IMR-90 (cell line): ENCODE data around the gene GAL3ST2. TPM values are rescaled to one million over a fixed set of nuclear protein-coding genes. Genes with fewer than 3 reads are reported as not detected.

Source experiments
- ATAC-seq: fragments of 200-7000 bp; cut with Tn5 transposase; 2 replicates; pipeline ENCODE4 v1.9.1; 2020; ENCODE audit warnings: low read depth, mild to moderate bottlenecking, moderate library complexity
- BruUV-seq: library from RNA; stranded (reverse); fragments of 400-500 nt; replicated peaks from 2 replicates; lab custom pipeline; 2021; lab: Mats Ljungman, UMichigan
- CTCF ChIA-PET: fragments of 300-600 bp; formaldehyde crosslinking; extraction: SDS; loops from one replicate; lab custom pipeline; 2021; ENCODE audit warnings: antibody characterized with exemption; lab: Yijun Ruan, JAX
- POLR2A ChIA-PET: fragments of 300-600 bp; sonication (Branson Sonifier 250); formaldehyde crosslinking; loops from one replicate; lab custom pipeline; 2022; ENCODE audit warnings: antibody characterized with exemption; ENCODE audit not compliant: unreplicated experiment; lab: Charles Lee
- DNase-seq: peaks from one replicate; pipeline ENCODE4 v3.0.0; 2013
- H2AFZ ChIP-seq: replicated peaks from 2 replicates; pipeline ENCODE3; 2013; ENCODE audit warnings: low read length, mild to moderate bottlenecking; ENCODE audit not compliant: poor library complexity
- H2AK5ac ChIP-seq: 2 replicates; pipeline ENCODE4 v1.6.1; 2013; ENCODE audit warnings: low read depth, low read length, inconsistent platforms
- H2AK9ac ChIP-seq: replicated peaks from 2 replicates; pipeline ENCODE3; 2013; ENCODE audit warnings: mild to moderate bottlenecking, low read depth, low read length, moderate library complexity; ENCODE audit not compliant: poor library complexity
- H2BK120ac ChIP-seq: 2 replicates; pipeline ENCODE4 v1.6.1; 2013; ENCODE audit warnings: low read depth, low read length, inconsistent platforms
- H2BK15ac ChIP-seq: 3 replicates; pipeline ENCODE4 v1.6.1; 2013; ENCODE audit warnings: low read depth, low read length, inconsistent platforms
- H2BK20ac ChIP-seq: 2 replicates; pipeline ENCODE4 v1.6.1; 2013; ENCODE audit warnings: low read depth, mild to moderate bottlenecking, inconsistent platforms, low read length, moderate library complexity
- H2BK5ac ChIP-seq: 2 replicates; pipeline ENCODE4 v1.6.1; 2013; ENCODE audit warnings: mild to moderate bottlenecking, low read depth, low read length, inconsistent platforms; ENCODE audit not compliant: poor library complexity, severe bottlenecking
- H3K14ac ChIP-seq: replicated peaks from 2 replicates; pipeline ENCODE4 v1.6.1; 2013; ENCODE audit warnings: low read depth, low read length, inconsistent platforms
- H3K18ac ChIP-seq: 2 replicates; pipeline ENCODE4 v1.6.1; 2013; ENCODE audit warnings: low read depth, low read length, control low read depth
- H3K23ac ChIP-seq: 2 replicates; pipeline ENCODE4 v1.6.1; 2013; ENCODE audit warnings: low read depth, low read length, inconsistent platforms
- H3K27ac ChIP-seq: 2 replicates; pipeline ENCODE4 v1.5.1; 2013; ENCODE audit warnings: mild to moderate bottlenecking, control low read depth, low read length; ENCODE audit not compliant: insufficient read depth
- H3K27me3 ChIP-seq: 2 replicates; pipeline ENCODE4 v1.6.1; 2013; ENCODE audit warnings: low read length; ENCODE audit not compliant: control insufficient read depth, insufficient read depth
- H3K36me3 ChIP-seq: 2 replicates; pipeline ENCODE4 v1.6.1; 2013; ENCODE audit warnings: low read length, mixed read lengths; ENCODE audit not compliant: control insufficient read depth, insufficient read depth
- H3K4ac ChIP-seq: 2 replicates; pipeline ENCODE4 v1.6.1; 2013; ENCODE audit warnings: low read depth, low read length, inconsistent platforms
- H3K4me1 ChIP-seq: 2 replicates; pipeline ENCODE4 v1.6.1; 2013; ENCODE audit warnings: low read length, mixed read lengths; ENCODE audit not compliant: control insufficient read depth, insufficient read depth
- H3K4me2 ChIP-seq: 2 replicates; pipeline ENCODE4 v1.6.1; 2013; ENCODE audit warnings: low read depth, mild to moderate bottlenecking, control low read depth, low read length, moderate library complexity
- H3K4me3 ChIP-seq: 2 replicates; pipeline ENCODE4 v1.5.1; 2013; ENCODE audit warnings: low read depth, mild to moderate bottlenecking, control low read depth, low read length, moderate library complexity; ENCODE audit not compliant: insufficient read depth
- H3K56ac ChIP-seq: 2 replicates; pipeline ENCODE4 v1.6.1; 2013; ENCODE audit warnings: low read length, inconsistent platforms; ENCODE audit not compliant: insufficient read depth; ENCODE audit errors: extremely low read depth
- H3K79me1 ChIP-seq, 2 experiments: 2 replicates each; pipeline ENCODE4 v1.6.1; 2013; ENCODE audit warnings: low read length in 2 of 2, inconsistent platforms in 1 of 2, low read depth in 1 of 2
- H3K9ac ChIP-seq: 2 replicates; pipeline ENCODE4 v1.6.1; 2013; ENCODE audit warnings: low read depth, low read length, control low read depth
- H3K9me1 ChIP-seq: 2 replicates; pipeline ENCODE4 v1.6.1; 2013; ENCODE audit warnings: low read length, inconsistent platforms; ENCODE audit not compliant: insufficient read depth
- H3K9me3 ChIP-seq: 2 replicates; pipeline ENCODE4 v1.6.1; 2013; ENCODE audit warnings: low read length; ENCODE audit not compliant: control insufficient read depth, insufficient read depth
- H4K20me1 ChIP-seq: 2 replicates; pipeline ENCODE4 v1.6.1; 2013; ENCODE audit warnings: low read length, inconsistent platforms; ENCODE audit not compliant: insufficient read depth
- H4K5ac ChIP-seq: 2 replicates; pipeline ENCODE4 v1.6.1; 2013; ENCODE audit warnings: mild to moderate bottlenecking, low read depth, low read length, control low read depth
- H4K8ac ChIP-seq, 2 experiments: 2 replicates each; pipeline ENCODE4 v1.6.1; 2013; ENCODE audit warnings: low read depth in 2 of 2, low read length in 2 of 2, control low read depth in 1 of 2, inconsistent platforms in 1 of 2
- H4K91ac ChIP-seq: 2 replicates; pipeline ENCODE4 v1.6.1; 2013; ENCODE audit warnings: low read depth, low read length, inconsistent platforms; ENCODE audit not compliant: insufficient read depth
- BHLHE40 ChIP-seq: fragments of 150-350 bp; IDR thresholded peaks from 2 replicates; pipeline ENCODE4 v1.6.1; 2016; ENCODE audit warnings: mild to moderate bottlenecking, low read depth, low read length
- CEBPB ChIP-seq: IDR thresholded peaks from 2 replicates; pipeline ENCODE4 v1.6.1; 2012; ENCODE audit warnings: low read depth, low read length, improper control_type of control experiment
- WGBS, 2 experiments: methylation state at CpG; one replicate each; pipeline versions ENCODE4 v1.1.5 to v1.1.7; 2013; ENCODE audit warnings: missing lambda C conversion rate in 2 of 2; ENCODE audit not compliant: insufficient read length in 1 of 2; ENCODE audit errors: extremely low coverage in 2 of 2; 5-methylcytosine and 5-hydroxymethylcytosine counted together
- dilution Hi-C: fragments of 300-500 bp; cut with HindIII; formaldehyde crosslinking; loops from one replicate; pipeline ENCODE4 v1.14.3; 2018; ENCODE audit warnings: low sequenced_read_pairs; ENCODE audit not compliant: unreplicated experiment
- in situ Hi-C: fragments of 300-500 bp; cut with MboI; formaldehyde crosslinking; loops from 3 replicates; pipeline ENCODE4 v1.14.3; 2019; ENCODE audit warnings: low sequenced_read_pairs, inconsistent platforms, mixed read lengths
- intact Hi-C: fragments of 100-400 bp; cut with micrococcal nuclease; formaldehyde crosslinking; loops from 2 replicates; pipeline ENCODE4 v1.10.0; 2022
- polyA plus RNA-seq, 3 experiments: library from polyadenylated mRNA; depleted of rRNA; stranded (reverse); fragments of >200 nt; gene quantifications; 2 replicates each; pipeline ENCODE4 v1.2.3, GENCODE V29; 2012; ENCODE audit warnings: low replicate concordance in 1 of 3
- total RNA-seq: library from RNA; depleted of rRNA; stranded (reverse); fragments of >200 nt; gene quantifications from 2 replicates; pipeline ENCODE4 v1.2.3, GENCODE V29; 2012

The GAL3ST2 gene
- total and polyA plus RNA-seq, 2 of the 4 experiments (the other 2 are of a cell fraction), result 0.07 TPM; not detected in 1

GRCh38 chr2:241760301-241760771 is 16.3 kb upstream of the GAL3ST2 start:
- Histone ChIP-seq H2BK120ac (no peak overlapping the region), H4K20me1 (peaks cover 7% of the 10 kb centered on the region), H2AK5ac (no peak overlapping the region), H3K79me1 (peaks cover 0 to 5% of the 10 kb centered on the region in 2 experiments; a peak in 1 of 4 replicates), H3K18ac (no peak overlapping the region), H4K8ac (no peak overlapping the region), H3K36me3 (peaks cover 33% of the 10 kb centered on the region), H3K4me2 (no peak overlapping the region), H3K4ac (no peak overlapping the region), H3K27me3 (no peaks in the 10 kb centered on the region), H3K23ac (no peak overlapping the region), H3K14ac (no peak overlapping the region), H2BK5ac (no peak overlapping the region), H3K9me3 (no peaks in the 10 kb centered on the region), H3K4me1 (no peaks in the 10 kb centered on the region), H3K4me3 (no peak overlapping the region), H3K9me1 (no peaks in the 10 kb centered on the region), H2AK9ac (no peak overlapping the region), H2BK20ac (no peak overlapping the region), H4K91ac (no peak overlapping the region), H3K27ac (no peak overlapping the region), H3K56ac (no peak overlapping the region), H4K5ac (no peak overlapping the region), H2AFZ (peak overlapping the region; percentile 32), H3K9ac (no peak overlapping the region), H2BK15ac (no peak overlapping the region)
- intact Hi-C loops, result no loop called here
- ATAC-seq (no peak), DNase-seq (no peak)
- no peak for TF ChIP-seq BHLHE40
- peak; percentile 56 for TF ChIP-seq CEBPB
- BruUV-seq, result no TSS peak
- WGBS, 2 experiments, result 100% methylated on average over 4 of the region's 17 CpGs; no CpG with 5 or more reads in 1 of the 2 experiments
- ChIA-PET CTCF (no interaction called here), POLR2A (no interaction called here)
- in situ Hi-C loops, result no loop called here
- dilution Hi-C loops, result no loop called here
